HG03439 (cell line): ENCODE data around the gene B3GNT2.
"Not testable (repeated sequence)": the region's sequence is repeated elsewhere in the genome, so short reads cannot be mapped to it uniquely, and the experiment has no call there.

Source experiments
- ATAC-seq: cut with Tn5 transposase; IDR thresholded peaks from one replicate; pipeline ENCODE4 v1.9.1; 2021; ENCODE audit warnings: mild to moderate bottlenecking, moderate library complexity; ENCODE audit not compliant: unreplicated experiment

B3GNT2 gene

GRCh38 chr2:62184512-62185230 is 11.2 kb upstream of the B3GNT2 start:
- no peak for ATAC-seq

- no peak for ATAC-seq
Observed at GRCh38 chr2:62185475-62186155, 10.3 kb upstream of the B3GNT2 start.

- no peak for ATAC-seq
Observed at GRCh38 chr2:62186156-62186905, 9.6 kb upstream of the B3GNT2 start.

GRCh38 chr2:62187246-62187645 is 8.7 kb upstream of the B3GNT2 start:
- ATAC-seq: no peak

GRCh38 chr2:62188416-62188815 is 7.5 kb upstream of the B3GNT2 start:
- ATAC-seq: no peak

- ATAC-seq: no peak
Observed at GRCh38 chr2:62189196-62189595, 6.7 kb upstream of the B3GNT2 start.

- ATAC-seq: no peak
Observed at GRCh38 chr2:62192811-62193210, 3.1 kb upstream of the B3GNT2 start.

GRCh38 chr2:62194558-62195420 is 1.1 kb upstream of the B3GNT2 start:
- no peak for ATAC-seq

GRCh38 chr2:62196278-62196901 is 475 bp downstream of the B3GNT2 start:
- peak; percentile 32 for ATAC-seq

GRCh38 chr2:62197011-62197924 is 1.4 kb downstream of the B3GNT2 start:
- ATAC-seq: no peak

GRCh38 chr2:62197925-62198633 is 2.2 kb downstream of the B3GNT2 start:
- no peak for ATAC-seq

GRCh38 chr2:62198854-62199253 is 2.9 kb downstream of the B3GNT2 start:
- ATAC-seq: not testable (repeated sequence)

- ATAC-seq: no peak
Observed at GRCh38 chr2:62199392-62200125, 3.6 kb downstream of the B3GNT2 start.

- no peak for ATAC-seq
Observed at GRCh38 chr2:62200291-62200841, 4.5 kb downstream of the B3GNT2 start.

GRCh38 chr2:62200868-62201267 is 5.0 kb downstream of the B3GNT2 start:
- ATAC-seq: no peak

- ATAC-seq: no peak
Observed at GRCh38 chr2:62201307-62201706, 5.4 kb downstream of the B3GNT2 start.

- no peak for ATAC-seq
Observed at GRCh38 chr2:62202019-62202722, 6.3 kb downstream of the B3GNT2 start.
